ENCODE results near the gene IL20RB. TPM values are rescaled to one million over a fixed set of nuclear protein-coding genes. Genes with fewer than 3 reads are reported as not detected.
"Not testable (repeated sequence)": the region's sequence is repeated elsewhere in the genome, so short reads cannot be mapped to it uniquely, and the experiment has no call there.

Gene IL20RB
- total RNA-seq, 1 experiment from 2014 or later, result 3.6 TPM

DNA sequence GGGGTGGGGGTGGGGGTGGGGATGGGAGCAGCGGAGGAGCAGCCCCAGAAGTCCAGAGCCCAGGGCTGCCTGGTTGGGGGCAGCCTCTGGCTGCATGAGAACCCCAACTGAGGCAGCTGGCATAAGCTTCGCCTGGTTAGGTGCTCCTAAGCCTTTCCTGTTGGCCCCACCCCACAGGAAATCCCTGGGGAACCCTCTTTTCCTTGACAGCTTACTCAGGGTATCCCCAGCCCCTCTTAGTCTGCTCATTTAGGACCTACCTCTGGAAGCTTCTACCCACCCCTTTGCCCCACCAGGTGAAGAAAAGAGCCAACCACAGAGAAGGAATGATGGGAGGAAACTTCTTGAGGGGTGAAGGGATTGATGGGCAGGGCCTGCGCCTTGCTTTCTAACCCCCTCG, 53.4 kb downstream of the IL20RB start:
- Histone ChIP-seq H3K36me3 (no peaks in the 10 kb centered on the region), H3K4me1 (replicated peaks) (peaks cover 21% of the 10 kb centered on the region)

DNA sequence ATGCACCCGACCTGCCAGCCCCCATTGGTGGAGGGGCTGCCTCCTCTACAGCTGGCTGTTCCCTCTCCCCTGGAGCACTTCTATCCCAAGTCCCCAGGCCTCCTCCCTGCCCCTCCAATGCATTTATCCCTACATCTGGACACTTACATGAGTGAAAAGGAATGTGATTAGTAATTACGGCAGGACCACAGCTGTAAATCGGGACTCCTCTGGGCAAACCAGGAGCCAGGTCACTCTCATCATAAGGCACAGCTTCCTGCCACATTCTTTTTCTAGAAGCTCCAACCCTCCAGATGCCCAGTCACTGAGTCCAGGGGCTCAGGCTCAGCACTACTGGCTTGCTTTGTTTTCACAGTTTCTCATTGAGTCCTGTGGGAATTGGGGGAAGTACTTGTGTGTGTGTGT, 54.3 kb downstream of the IL20RB start:
- Histone ChIP-seq H3K4me3 (no peak overlapping the region), H3K27me3 (replicated peaks) (no peaks in the 10 kb centered on the region), H3K36me3 (no peaks in the 10 kb centered on the region), H3K9me3 (replicated peaks) (no peaks in the 10 kb centered on the region; the same call in 1 of the 2 replicates), H3K27ac (no peak overlapping the region), H3K4me1 (replicated peaks) (peaks cover 21% of the 10 kb centered on the region)
- DNase-seq (ENCODE audit: low read depth in 1 of 2, low spot score in 2 of 2), result peak; percentile 34 to 51

More for the DNA sequence above, 53.4 kb downstream of the IL20RB start:
- Histone ChIP-seq H3K27ac (no peak overlapping the region), H3K9me3 (replicated peaks) (no peaks in the 10 kb centered on the region; the same call in 1 of the 2 replicates), H3K4me3 (no peak overlapping the region), H3K27me3 (replicated peaks) (no peaks in the 10 kb centered on the region)
- DNase-seq (ENCODE audit: low read depth in 1 of 2, low spot score in 2 of 2), result no peak

- H3K27ac ChIP-seq, result no peak overlapping the region
- no peaks in the 10 kb centered on the region for H3K27me3 ChIP-seq (replicated peaks)
- H3K4me3 ChIP-seq, result peak overlapping the region; percentile 26
- H3K9me3 ChIP-seq (replicated peaks), result no peaks in the 10 kb centered on the region; the same call in 1 of the 2 replicates
- peak; percentile 86 to 87 for DNase-seq (ENCODE audit: low read depth in 1 of 2, low spot score in 2 of 2)
- no peaks in the 10 kb centered on the region for H3K36me3 ChIP-seq
- H3K4me1 ChIP-seq (replicated peaks), result peaks cover 21% of the 10 kb centered on the region
Measured at GRCh38 chr3:137013951-137014688, 56.3 kb downstream of the IL20RB start.

DNA sequence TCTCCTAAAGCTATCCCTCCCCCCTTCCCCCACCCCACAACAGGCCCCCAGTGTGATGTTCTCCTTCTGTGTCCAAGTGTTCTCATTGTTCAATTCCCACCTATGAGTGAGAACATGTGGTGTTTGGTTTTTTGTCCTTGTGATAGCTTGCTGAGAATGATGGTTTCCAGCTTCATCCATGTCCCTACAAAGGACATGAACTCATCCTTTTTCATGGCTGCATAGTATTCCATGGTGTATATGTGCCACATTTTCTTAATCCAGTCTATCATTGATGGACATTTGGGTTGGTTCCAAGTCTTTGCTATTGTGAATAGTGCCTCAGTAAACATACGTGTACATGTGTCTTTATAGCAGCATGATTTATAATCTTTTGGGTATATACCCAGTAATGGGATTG, 59.5 kb downstream of the IL20RB start:
- H3K4me3 ChIP-seq; H3K27ac ChIP-seq; H3K27me3 ChIP-seq (replicated peaks); DNase-seq (ENCODE audit: low read depth in 1 of 2, low spot score in 2 of 2); H3K9me3 ChIP-seq (replicated peaks); H3K36me3 ChIP-seq: not testable (repeated sequence)
- peaks cover 13% of the 10 kb centered on the region for H3K4me1 ChIP-seq (replicated peaks)

DNA sequence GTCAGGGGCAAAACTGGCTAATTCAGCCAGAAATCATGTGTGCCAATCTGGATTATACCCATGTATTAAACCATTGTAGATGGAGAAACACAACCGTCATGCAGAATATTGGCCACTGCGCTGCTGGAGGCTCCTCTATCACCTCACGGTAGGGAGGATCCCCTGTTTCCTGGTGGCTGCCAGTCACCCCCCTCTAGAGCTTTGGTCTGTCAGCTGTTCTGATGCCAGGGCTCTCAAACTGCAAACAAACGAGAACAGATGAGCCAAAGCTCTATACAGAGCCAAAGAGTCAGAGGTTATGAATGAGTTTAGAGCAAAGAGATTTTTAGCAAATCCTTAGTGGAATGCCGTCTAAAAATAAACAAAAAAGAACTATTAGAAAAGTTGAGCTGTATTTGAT, 62.5 kb downstream of the IL20RB start:
- Histone ChIP-seq H3K36me3 (no peaks in the 10 kb centered on the region), H3K4me3 (no peak overlapping the region), H3K27me3 (replicated peaks) (no peaks in the 10 kb centered on the region), H3K9me3 (replicated peaks) (no peaks in the 10 kb centered on the region), H3K27ac (no peak overlapping the region), H3K4me1 (replicated peaks) (no peaks in the 10 kb centered on the region)
- no peak for DNase-seq (ENCODE audit: low read depth in 1 of 2, low spot score in 2 of 2)

DNA sequence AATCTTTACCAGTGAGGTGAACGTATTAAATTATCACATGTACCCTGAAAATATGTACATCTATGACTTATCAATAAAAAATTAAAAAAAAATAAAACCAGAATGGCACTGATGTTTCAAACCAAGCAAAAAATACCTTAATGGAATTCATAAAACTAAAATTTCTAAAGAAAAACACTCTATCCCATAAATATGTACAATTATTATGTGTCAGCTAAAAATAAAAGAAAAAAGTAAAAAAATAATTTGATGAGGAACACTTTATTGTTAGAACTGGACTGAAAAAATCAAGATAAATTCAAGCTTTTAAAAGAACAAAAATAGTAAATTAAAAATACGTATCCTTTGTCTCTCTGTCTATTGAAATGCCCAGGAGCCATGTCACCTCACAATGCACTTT, 63.1 kb downstream of the IL20RB start:
- Histone ChIP-seq H3K9me3 (replicated peaks) (no peaks in the 10 kb centered on the region), H3K4me3 (no peak overlapping the region), H3K36me3 (no peaks in the 10 kb centered on the region), H3K4me1 (replicated peaks) (no peaks in the 10 kb centered on the region), H3K27ac (no peak overlapping the region), H3K27me3 (replicated peaks) (no peaks in the 10 kb centered on the region)
- no peak for DNase-seq (ENCODE audit: low read depth in 1 of 2, low spot score in 2 of 2)

DNA sequence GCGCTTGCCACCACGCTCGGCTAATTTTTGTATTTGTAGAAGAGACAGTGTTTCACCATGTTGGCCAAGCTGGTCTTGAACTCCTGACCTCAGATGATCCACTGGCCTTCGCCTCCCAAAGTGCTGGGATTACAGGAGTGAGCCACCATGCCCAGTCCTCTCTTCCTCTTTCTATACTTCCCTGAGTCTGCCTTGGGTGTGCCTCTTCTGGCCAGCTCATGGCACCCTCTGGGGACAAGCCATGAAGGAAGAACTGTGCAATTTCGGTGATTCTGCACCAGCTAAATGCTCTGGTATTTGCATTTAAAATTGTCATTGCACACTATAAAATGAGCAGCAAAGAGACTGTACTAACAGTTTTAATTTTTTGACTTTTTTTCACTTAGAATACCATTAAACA, 66.6 kb downstream of the IL20RB start:
- no peaks in the 10 kb centered on the region for H3K9me3 ChIP-seq (replicated peaks)
- H3K36me3 ChIP-seq, result no peaks in the 10 kb centered on the region
- H3K4me1 ChIP-seq (replicated peaks), result no peaks in the 10 kb centered on the region
- no peak overlapping the region for H3K4me3 ChIP-seq
- no peak for DNase-seq (ENCODE audit: low read depth in 1 of 2, low spot score in 2 of 2)
- H3K27ac ChIP-seq, result no peak overlapping the region
- H3K27me3 ChIP-seq (replicated peaks), result no peaks in the 10 kb centered on the region

DNA sequence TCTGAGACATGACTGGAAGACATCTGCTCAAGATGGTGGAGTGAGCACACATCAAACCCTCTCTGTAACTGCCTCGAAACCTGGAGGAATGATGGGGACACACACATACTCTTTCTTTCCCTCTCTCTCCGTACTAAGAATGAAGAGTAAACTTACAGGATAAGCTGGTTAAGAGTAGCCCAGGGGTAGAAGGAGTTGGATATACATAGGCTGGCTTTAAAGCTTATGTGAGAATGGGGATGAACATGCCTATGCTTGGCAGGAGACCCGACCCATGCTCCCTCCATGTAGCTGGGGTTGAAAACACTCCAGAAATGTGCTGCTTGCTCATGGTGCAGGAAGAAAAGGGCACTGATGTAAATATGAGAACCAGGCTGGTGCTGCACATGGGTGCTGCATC, 68.9 kb downstream of the IL20RB start:
- no peak for DNase-seq (ENCODE audit: low read depth in 1 of 2, low spot score in 2 of 2)
- no peaks in the 10 kb centered on the region for H3K27me3 ChIP-seq (replicated peaks)
- H3K36me3 ChIP-seq, result no peaks in the 10 kb centered on the region
- no peaks in the 10 kb centered on the region for H3K4me1 ChIP-seq (replicated peaks)
- H3K4me3 ChIP-seq, result no peak overlapping the region
- H3K27ac ChIP-seq, result no peak overlapping the region
- H3K9me3 ChIP-seq (replicated peaks), result no peaks in the 10 kb centered on the region

GRCh38 chr3:137032465-137033120, 74.8 kb downstream of the IL20RB start:
- peak; percentile 61 to 83 for DNase-seq (ENCODE audit: low read depth in 1 of 2, low spot score in 2 of 2)

GRCh38 chr3:137035631-137036030, 77.8 kb downstream of the IL20RB start:
- DNase-seq (ENCODE audit: low read depth in 1 of 2, low spot score in 2 of 2), result no peak
- no peaks in the 10 kb centered on the region for H3K4me1 ChIP-seq (replicated peaks)
- no peak overlapping the region for H3K4me3 ChIP-seq
- no peaks in the 10 kb centered on the region for H3K9me3 ChIP-seq (replicated peaks)
- no peak overlapping the region for H3K27ac ChIP-seq
- H3K27me3 ChIP-seq (replicated peaks), result no peaks in the 10 kb centered on the region
- H3K36me3 ChIP-seq, result no peaks in the 10 kb centered on the region

More at GRCh38 chr3:137032465-137033120, 74.8 kb downstream of the IL20RB start:
- Histone ChIP-seq H3K4me3 (no peak overlapping the region), H3K27me3 (replicated peaks) (no peaks in the 10 kb centered on the region), H3K4me1 (replicated peaks) (no peaks in the 10 kb centered on the region), H3K9me3 (replicated peaks) (no peaks in the 10 kb centered on the region), H3K36me3 (no peaks in the 10 kb centered on the region), H3K27ac (no peak overlapping the region)

DNA sequence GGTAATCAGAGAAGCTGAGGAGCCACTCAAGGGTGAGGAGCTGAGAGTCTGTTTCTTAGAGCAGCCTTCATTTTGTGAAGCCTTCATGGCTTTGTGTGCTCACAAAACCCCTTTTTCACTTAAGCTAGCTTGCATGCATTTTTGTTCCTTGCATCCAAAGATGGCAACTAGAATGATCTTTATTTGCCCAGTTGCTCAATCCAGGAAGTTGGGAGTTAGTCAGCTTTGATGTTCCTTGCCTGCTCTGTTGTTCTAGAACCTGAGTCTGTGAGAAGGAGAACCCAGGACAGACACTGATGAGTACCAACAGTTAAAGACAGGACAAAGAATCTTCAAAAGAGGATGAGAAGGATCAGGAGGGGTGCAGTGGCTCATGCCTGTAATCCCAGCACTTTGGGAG, 81.8 kb downstream of the IL20RB start:
- Histone ChIP-seq H3K9me3 (replicated peaks) (no peaks in the 10 kb centered on the region), H3K4me1 (replicated peaks) (no peaks in the 10 kb centered on the region), H3K27ac (no peak overlapping the region), H3K36me3 (no peaks in the 10 kb centered on the region), H3K27me3 (replicated peaks) (no peaks in the 10 kb centered on the region), H3K4me3 (no peak overlapping the region)
- DNase-seq (ENCODE audit: low read depth in 1 of 2, low spot score in 2 of 2), result no peak

GRCh38 chr3:137041251-137041650, 83.5 kb downstream of the IL20RB start:
- Histone ChIP-seq H3K27me3 (replicated peaks) (no peaks in the 10 kb centered on the region), H3K27ac (no peak overlapping the region), H3K36me3 (no peaks in the 10 kb centered on the region), H3K9me3 (replicated peaks) (no peaks in the 10 kb centered on the region), H3K4me1 (replicated peaks) (no peaks in the 10 kb centered on the region), H3K4me3 (no peak overlapping the region)
- no peak for DNase-seq (ENCODE audit: low read depth in 1 of 2, low spot score in 2 of 2)

DNA sequence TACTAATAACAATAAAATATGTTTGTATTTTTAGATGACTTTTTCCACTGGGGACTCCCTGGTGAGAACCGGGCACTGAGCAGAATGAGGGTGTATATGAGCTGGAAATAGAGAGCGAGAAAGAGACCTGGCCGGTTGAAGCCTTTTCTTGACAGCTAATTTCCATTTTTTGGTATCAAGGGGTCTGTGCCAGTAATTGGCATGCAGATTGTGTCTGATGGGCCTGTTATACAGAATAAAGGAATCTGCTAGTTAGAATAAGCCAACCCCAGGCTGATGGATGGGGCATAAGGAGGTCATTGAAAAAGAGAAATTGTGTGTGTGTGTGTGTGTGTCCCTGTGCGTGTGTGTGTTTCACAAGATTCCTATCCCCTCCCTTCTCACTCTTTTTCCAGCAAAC, 83.9 kb downstream of the IL20RB start:
- Histone ChIP-seq H3K27me3 (replicated peaks) (no peaks in the 10 kb centered on the region), H3K36me3 (no peaks in the 10 kb centered on the region), H3K9me3 (replicated peaks) (no peaks in the 10 kb centered on the region), H3K4me1 (replicated peaks) (no peaks in the 10 kb centered on the region), H3K27ac (no peak overlapping the region), H3K4me3 (no peak overlapping the region)
- DNase-seq (ENCODE audit: low read depth in 1 of 2, low spot score in 2 of 2), result no peak

GRCh38 chr3:137046747-137047146, 89.0 kb downstream of the IL20RB start:
- DNase-seq (ENCODE audit: low read depth in 1 of 2, low spot score in 2 of 2), result no peak
- Histone ChIP-seq H3K27me3 (replicated peaks) (no peaks in the 10 kb centered on the region), H3K27ac (no peak overlapping the region), H3K4me3 (no peak overlapping the region), H3K4me1 (replicated peaks) (no peaks in the 10 kb centered on the region), H3K9me3 (replicated peaks) (no peaks in the 10 kb centered on the region), H3K36me3 (no peaks in the 10 kb centered on the region)
